ENCODE measurements around the gene KIF26A.

The KIF26A gene

DNA sequence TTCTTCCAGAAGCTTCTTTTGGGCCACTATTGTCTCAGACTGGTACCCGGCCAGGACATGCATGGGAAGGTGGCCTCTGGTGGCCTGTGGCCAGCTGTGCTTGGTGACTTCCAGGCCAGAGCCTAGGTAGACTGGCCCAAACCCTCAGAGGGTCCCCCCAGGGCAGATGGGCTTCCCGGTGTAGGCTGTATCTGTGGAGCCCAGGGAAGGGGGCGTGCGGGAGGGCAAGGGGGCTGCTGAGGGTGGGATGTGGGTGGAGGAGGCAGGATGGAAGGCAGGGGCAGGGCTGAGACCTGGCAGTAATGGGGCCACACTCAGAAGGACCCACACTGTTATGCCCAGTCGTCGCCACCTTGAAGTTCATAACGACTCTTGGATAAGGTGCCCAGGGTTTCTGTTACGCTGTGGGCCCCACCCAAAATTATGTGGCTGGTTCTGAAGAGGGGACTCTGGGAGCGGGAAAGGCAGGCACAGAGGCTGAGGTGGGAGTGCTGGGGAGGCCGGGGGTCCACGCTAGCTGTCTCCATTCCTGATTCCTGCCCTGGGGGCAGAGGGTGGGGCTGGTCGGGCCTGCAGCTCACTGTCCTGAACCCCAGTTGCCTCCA lies 52.1 kb downstream of the KIF26A start:
- H3K4me2 ChIP-seq (ENCODE audit: low read length) = no peak overlapping the region
- no peaks in the 10 kb centered on the region for H3K79me2 ChIP-seq (ENCODE audit: insufficient read depth, low read length)
- H3K4me1 ChIP-seq (ENCODE audit: insufficient read depth, low read length, severe bottlenecking) = no peaks in the 10 kb centered on the region
- H3K36me3 ChIP-seq (ENCODE audit: insufficient read depth, low read length) = no peaks in the 10 kb centered on the region
- no peak overlapping the region for H3K4me3 ChIP-seq (ENCODE audit: low read depth, low read length, poor library complexity, severe bottlenecking)
- H3K27ac ChIP-seq (ENCODE audit: low read depth, low read length, poor library complexity, severe bottlenecking) = no peak overlapping the region
- H4K20me1 ChIP-seq (ENCODE audit: insufficient read depth, low read length) = no peaks in the 10 kb centered on the region
- H3K9ac ChIP-seq (ENCODE audit: low read length) = no peak overlapping the region
- no peak overlapping the region for H2AFZ ChIP-seq (ENCODE audit: low read length)
- no peaks in the 10 kb centered on the region; the same call in none of the 2 replicates for H3K27me3 ChIP-seq (ENCODE audit: insufficient read depth, low read length)
- H3K9me2 ChIP-seq (ENCODE audit: low read depth, low read length) = no peaks in the 10 kb centered on the region
- no peaks in the 10 kb centered on the region for H3K9me3 ChIP-seq (ENCODE audit: low read length)
- no peak for TF ChIP-seq EZH2 (IDR thresholded peaks at IDR 0.05; ENCODE audit: borderline replicate concordance, low read length)
- TF ChIP-seq, protein P1, sequence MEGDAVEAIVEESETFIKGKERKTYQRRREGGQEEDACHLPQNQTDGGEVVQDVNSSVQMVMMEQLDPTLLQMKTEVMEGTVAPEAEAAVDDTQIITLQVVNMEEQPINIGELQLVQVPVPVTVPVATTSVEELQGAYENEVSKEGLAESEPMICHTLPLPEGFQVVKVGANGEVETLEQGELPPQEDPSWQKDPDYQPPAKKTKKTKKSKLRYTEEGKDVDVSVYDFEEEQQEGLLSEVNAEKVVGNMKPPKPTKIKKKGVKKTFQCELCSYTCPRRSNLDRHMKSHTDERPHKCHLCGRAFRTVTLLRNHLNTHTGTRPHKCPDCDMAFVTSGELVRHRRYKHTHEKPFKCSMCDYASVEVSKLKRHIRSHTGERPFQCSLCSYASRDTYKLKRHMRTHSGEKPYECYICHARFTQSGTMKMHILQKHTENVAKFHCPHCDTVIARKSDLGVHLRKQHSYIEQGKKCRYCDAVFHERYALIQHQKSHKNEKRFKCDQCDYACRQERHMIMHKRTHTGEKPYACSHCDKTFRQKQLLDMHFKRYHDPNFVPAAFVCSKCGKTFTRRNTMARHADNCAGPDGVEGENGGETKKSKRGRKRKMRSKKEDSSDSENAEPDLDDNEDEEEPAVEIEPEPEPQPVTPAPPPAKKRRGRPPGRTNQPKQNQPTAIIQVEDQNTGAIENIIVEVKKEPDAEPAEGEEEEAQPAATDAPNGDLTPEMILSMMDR (IDR thresholded peaks at IDR 0.05; ENCODE audit: low read length) = no peak
- H3F3A ChIP-seq (ENCODE audit: insufficient read depth, low read length) = no peaks in the 10 kb centered on the region

DNA sequence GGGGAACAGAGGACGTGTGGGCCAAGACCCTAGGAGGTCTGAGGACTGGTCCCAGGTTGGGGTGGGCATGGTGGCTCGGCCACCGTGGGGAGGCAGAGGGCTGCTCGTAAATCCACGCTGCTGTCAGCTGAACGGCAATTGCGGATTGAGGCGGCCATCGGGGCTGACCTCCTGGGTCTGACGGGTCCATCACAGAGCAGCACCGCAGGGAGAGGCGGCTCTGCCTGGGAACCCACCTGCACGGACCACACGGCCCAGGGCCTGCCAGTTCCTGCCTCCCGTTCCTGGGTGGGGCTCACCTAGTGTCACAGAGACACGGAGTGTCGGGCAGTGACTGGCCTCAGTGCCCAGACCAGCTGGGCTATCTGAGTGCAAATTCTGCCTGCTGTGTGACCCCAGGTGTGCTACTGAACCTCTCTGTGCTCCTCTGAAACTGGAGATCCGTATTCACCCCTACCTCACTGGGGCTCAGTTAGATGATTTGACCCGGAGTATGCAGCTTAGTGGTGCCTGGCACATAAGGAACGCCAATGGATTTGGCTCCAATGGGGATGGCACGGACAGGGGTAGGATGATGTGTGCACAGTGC lies 53.1 kb downstream of the KIF26A start:
- Histone ChIP-seq H3K36me3 (ENCODE audit: insufficient read depth, low read length) (no peaks in the 10 kb centered on the region), H3K9me2 (ENCODE audit: low read depth, low read length) (no peaks in the 10 kb centered on the region), H4K20me1 (ENCODE audit: insufficient read depth, low read length) (no peaks in the 10 kb centered on the region), H3K4me2 (ENCODE audit: low read length) (no peak overlapping the region), H3K9ac (ENCODE audit: low read length) (no peak overlapping the region), H2AFZ (ENCODE audit: low read length) (no peak overlapping the region), H3K79me2 (ENCODE audit: insufficient read depth, low read length) (no peaks in the 10 kb centered on the region), H3F3A (ENCODE audit: insufficient read depth, low read length) (no peaks in the 10 kb centered on the region), H3K27me3 (ENCODE audit: insufficient read depth, low read length) (no peaks in the 10 kb centered on the region; the same call in none of the 2 replicates), H3K9me3 (ENCODE audit: low read length) (no peaks in the 10 kb centered on the region), H3K4me3 (ENCODE audit: low read depth, low read length, poor library complexity, severe bottlenecking) (no peak overlapping the region), H3K27ac (ENCODE audit: low read depth, low read length, poor library complexity, severe bottlenecking) (no peak overlapping the region), H3K4me1 (ENCODE audit: insufficient read depth, low read length, severe bottlenecking) (no peaks in the 10 kb centered on the region)
- TF ChIP-seq EZH2 (IDR thresholded peaks at IDR 0.05; ENCODE audit: borderline replicate concordance, low read length) = no peak

DNA sequence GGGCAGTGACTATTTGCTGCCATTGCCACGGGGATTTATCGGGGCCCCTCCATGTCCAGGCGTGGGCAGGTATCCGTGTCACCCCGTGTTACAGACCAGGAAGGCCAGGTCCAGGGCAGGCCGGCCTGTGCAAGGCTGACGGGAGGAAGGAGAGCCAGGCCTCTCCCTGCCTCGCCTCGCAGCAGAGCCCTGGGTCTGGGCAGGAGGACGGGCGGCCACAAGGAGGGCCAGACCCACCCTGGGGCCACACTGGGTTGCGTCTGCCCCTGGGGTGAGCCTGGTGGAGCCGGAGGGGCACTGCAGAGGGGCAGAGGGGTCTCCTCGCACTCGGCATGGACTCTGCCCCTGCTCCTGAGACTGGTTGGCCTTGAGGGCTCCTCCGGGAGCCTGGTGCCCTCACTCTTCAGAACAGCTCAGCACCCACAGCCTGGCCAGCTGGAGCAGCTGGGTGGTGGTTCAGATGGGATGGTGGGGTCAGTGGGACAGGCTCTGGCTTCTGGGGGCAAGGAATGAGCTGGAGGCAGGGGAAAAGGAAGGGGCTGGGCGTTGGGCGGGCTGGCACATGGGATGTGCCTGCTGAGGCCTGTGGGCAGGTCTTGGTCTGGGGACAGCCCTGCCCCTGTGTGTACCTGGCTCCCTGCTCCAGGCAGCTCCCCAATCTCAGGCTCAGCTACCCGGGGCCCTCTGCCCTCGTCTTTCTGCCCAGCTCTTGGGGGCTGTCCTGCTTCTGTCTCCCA lies 53.9 kb downstream of the KIF26A start:
- no peak overlapping the region for H3K9ac ChIP-seq (ENCODE audit: low read length)
- H3K9me3 ChIP-seq (ENCODE audit: low read length) = no peaks in the 10 kb centered on the region
- no peaks in the 10 kb centered on the region for H4K20me1 ChIP-seq (ENCODE audit: insufficient read depth, low read length)

More for the DNA sequence above, 53.9 kb downstream of the KIF26A start:
- no peak overlapping the region for H3K4me3 ChIP-seq (ENCODE audit: low read depth, low read length, poor library complexity, severe bottlenecking)
- no peak overlapping the region for H3K27ac ChIP-seq (ENCODE audit: low read depth, low read length, poor library complexity, severe bottlenecking)
- no peak overlapping the region for H3K4me2 ChIP-seq (ENCODE audit: low read length)
- H2AFZ ChIP-seq (ENCODE audit: low read length) = no peak overlapping the region
- H3K27me3 ChIP-seq (ENCODE audit: insufficient read depth, low read length) = no peaks in the 10 kb centered on the region; the same call in none of the 2 replicates
- no peaks in the 10 kb centered on the region for H3F3A ChIP-seq (ENCODE audit: insufficient read depth, low read length)
- TF ChIP-seq EZH2 (IDR thresholded peaks at IDR 0.05; ENCODE audit: borderline replicate concordance, low read length) = no peak
- TF ChIP-seq, protein P1 (IDR thresholded peaks at IDR 0.05; ENCODE audit: low read length) = no peak
- no peaks in the 10 kb centered on the region for H3K4me1 ChIP-seq (ENCODE audit: insufficient read depth, low read length, severe bottlenecking)
- no peaks in the 10 kb centered on the region for H3K36me3 ChIP-seq (ENCODE audit: insufficient read depth, low read length)
- H3K9me2 ChIP-seq (ENCODE audit: low read depth, low read length) = no peaks in the 10 kb centered on the region
- no peaks in the 10 kb centered on the region for H3K79me2 ChIP-seq (ENCODE audit: insufficient read depth, low read length)

Measured in OCI-LY1 (cell line).